AG04449 (cell line): ENCODE data around the gene TMEM135.

Experiments used
- CTCF ChIA-PET: fragments of 350-600 bp; formaldehyde crosslinking; extraction: SDS; loops from one replicate; lab custom pipeline; 2021; ENCODE audit warnings: antibody characterized with exemption; lab: Yijun Ruan, JAX
- POLR2A ChIA-PET: fragments of 400-600, 350-600 bp; formaldehyde crosslinking; extraction: SDS; loops from one replicate; lab custom pipeline; 2020; ENCODE audit warnings: antibody characterized with exemption, inconsistent platforms; lab: Yijun Ruan, JAX
- DNase-seq: peaks from one replicate; pipeline ENCODE4 v3.0.0-alpha.2; 2010; ENCODE audit warnings: low read depth, low spot score
- H3K4me3 ChIP-seq: 2 replicates; pipeline ENCODE4 v1.5.1; 2011; ENCODE audit warnings: low read depth, mild to moderate bottlenecking, control low read depth, low read length
- CTCF ChIP-seq: IDR thresholded peaks from one replicate; pipeline ENCODE4 v1.5.1; 2011; ENCODE audit warnings: mild to moderate bottlenecking, moderate library complexity, low read length, control low read depth, inconsistent platforms; ENCODE audit not compliant: insufficient read depth; ENCODE audit errors: missing control alignments

Gene TMEM135

DNA sequence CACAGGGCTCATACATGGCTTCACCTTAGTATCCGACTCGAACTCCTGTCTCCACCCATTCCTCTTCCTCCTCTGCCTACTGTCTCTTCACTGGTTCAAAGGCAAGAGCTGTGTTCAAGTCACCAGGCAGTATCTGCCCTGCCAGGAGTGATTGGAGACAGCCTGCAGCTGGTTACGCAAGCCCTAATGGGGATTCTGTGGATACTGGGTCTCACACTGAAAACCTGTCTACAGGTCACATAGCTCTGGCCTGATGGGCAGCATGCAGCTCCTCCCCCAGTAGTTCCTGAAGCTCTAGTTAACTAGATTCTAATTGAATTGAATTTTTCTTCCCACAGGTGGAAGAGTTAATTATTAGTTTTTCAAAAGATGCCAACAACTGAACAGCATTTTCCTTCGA is 332.2 kb downstream of the TMEM135 start:
- no peak for DNase-seq
- POLR2A ChIA-PET: no interaction called here
- CTCF ChIA-PET: interaction anchor here (0.6 to 2.0 kb wide), 2 partner anchors 52 to 389 kb away, joined by 3 to 10 read pairs; no protein-coding TSS in a partner anchor
- no peak for TF ChIP-seq CTCF
- no peak overlapping the region for H3K4me3 ChIP-seq

GRCh38 chr11:87372065-87372464 is 334.3 kb downstream of the TMEM135 start:
- no peak overlapping the region for H3K4me3 ChIP-seq
- ChIA-PET CTCF (interaction anchor here (1.5 kb wide), 1 partner anchor 49 kb away, joined by 5 read pairs; no protein-coding TSS in a partner anchor), POLR2A (no interaction called here)
- no peak for TF ChIP-seq CTCF
- DNase-seq: no peak
